Mucosa of descending colon (tissue), 3 donors: ENCODE data around the gene ZDHHC21. TPM values are rescaled to one million over a fixed set of nuclear protein-coding genes. Genes with fewer than 3 reads are reported as not detected.
A peak's percentile ranks its signal among the peaks of the same experiment; 100 is the strongest.

Experiments
- ATAC-seq: fragments of 200-7000 bp; cut with Tn5 transposase; one replicate; pipeline ENCODE4 v1.9.1; 2020; ENCODE audit warnings: mild to moderate bottlenecking, moderate library complexity
- DNase-seq, 3 donors: peaks; one replicate each; pipeline ENCODE4 v3.0.0-alpha.2; 2020
- H3K36me3 ChIP-seq: fragments of 200-600 bp; one replicate; pipeline ENCODE4 v1.8.0; 2021; ENCODE audit warnings: low read depth, mild to moderate bottlenecking
- H3K4me1 ChIP-seq: fragments of 200-600 bp; one replicate; pipeline ENCODE4 v1.8.0; 2021; ENCODE audit warnings: low read depth, mild to moderate bottlenecking
- H3K4me3 ChIP-seq: fragments of 200-600 bp; one replicate; pipeline ENCODE4 v1.8.0; 2021; ENCODE audit warnings: mild to moderate bottlenecking
- H3K9me3 ChIP-seq: fragments of 200-600 bp; one replicate; pipeline ENCODE4 v1.8.0; 2021; ENCODE audit warnings: mild to moderate bottlenecking
- CTCF ChIP-seq: fragments of 200-600 bp; IDR thresholded peaks from one replicate; pipeline ENCODE4 v1.8.0; 2022; ENCODE audit warnings: antibody characterized with exemption, mild to moderate bottlenecking
- intact Hi-C, 2 donors: fragments of 100-400 bp; cut with DNase I in 1 of 2; cut with micrococcal nuclease in 1 of 2; formaldehyde crosslinking; loops; one replicate each; pipeline versions ENCODE4 v1.11.0 to v1.11.1; 2022; cut with DNase I, micrococcal nuclease
- total RNA-seq, 3 donors: library from RNA; stranded (reverse); fragmentation: NEBNext Ultra II Directional in 2 of 3; extraction: Animal tissue kit (Norgen Biotek cat#: 25700) in 2 of 3; gene quantifications; one replicate each; pipeline versions ENCODE4 v1.2.1 to v1.2.4, GENCODE V29; 2021 to 2023
- donor health status: DM: no; HTN: no; CAD: no; lungs with moderate emphysema.
- donor health status: DM: no; HTN: no; CAD: no.
- donor health status: DM: no; HTN: yes; CAD: no.

ZDHHC21 gene
- total RNA-seq, 3 donors from 2014 or later: 11.5 to 16.7 (median 16.6) TPM

GRCh38 chr9:14662060-14662453, 31.2 kb downstream of the ZDHHC21 start:
- Histone ChIP-seq H3K9me3 (no peaks in the 10 kb centered on the region), H3K36me3 (no peaks in the 10 kb centered on the region), H3K4me1 (no peaks in the 10 kb centered on the region), H3K4me3 (no peak overlapping the region)
- no peak for DNase-seq
- ATAC-seq: no peak
- no peak for TF ChIP-seq CTCF
- intact Hi-C loops: no loop called here

- H3K36me3 ChIP-seq: no peaks in the 10 kb centered on the region
- TF ChIP-seq CTCF: no peak
- ATAC-seq (no peak), DNase-seq (peak in 1 of 3 donors; percentile 4)
- H3K9me3 ChIP-seq: no peaks in the 10 kb centered on the region
- intact Hi-C loops: no loop called here
- no peak overlapping the region for H3K4me3 ChIP-seq
- H3K4me1 ChIP-seq: no peaks in the 10 kb centered on the region
These were observed 31.7 kb downstream of the ZDHHC21 start for GRCh38 chr9:14661421-14662059.

GRCh38 chr9:14660721-14661120, 32.5 kb downstream of the ZDHHC21 start:
- DNase-seq (no peak), ATAC-seq (no peak)
- H3K4me3 ChIP-seq: no peak overlapping the region
- H3K9me3 ChIP-seq: peaks cover 2% of the 10 kb centered on the region
- intact Hi-C loops: no loop called here
- TF ChIP-seq CTCF: no peak
- no peaks in the 10 kb centered on the region for H3K36me3 ChIP-seq
- H3K4me1 ChIP-seq: no peaks in the 10 kb centered on the region

GRCh38 chr9:14654932-14655331, 38.3 kb downstream of the ZDHHC21 start:
- ATAC-seq (no peak), DNase-seq (no peak)
- H3K4me1 ChIP-seq: no peaks in the 10 kb centered on the region
- no peaks in the 10 kb centered on the region for H3K36me3 ChIP-seq
- intact Hi-C loops: no loop called here
- H3K4me3 ChIP-seq: no peak overlapping the region
- no peak for TF ChIP-seq CTCF
- H3K9me3 ChIP-seq: peaks cover 16% of the 10 kb centered on the region

- H3K4me3 ChIP-seq: no peak overlapping the region
- TF ChIP-seq CTCF: no peak
- peaks cover 16% of the 10 kb centered on the region for H3K9me3 ChIP-seq
- no peak for DNase-seq
- ATAC-seq: no peak
- no peaks in the 10 kb centered on the region for H3K4me1 ChIP-seq
- no peaks in the 10 kb centered on the region for H3K36me3 ChIP-seq
- intact Hi-C loops: no loop called here
These were observed 39.7 kb downstream of the ZDHHC21 start for GRCh38 chr9:14653511-14653910.
